IMR-90 (cell line): ENCODE data around the gene DNAJB9. TPM values are rescaled to one million over a fixed set of nuclear protein-coding genes. Genes with fewer than 3 reads are reported as not detected.

Experiments used
- ATAC-seq: fragments of 200-7000 bp; cut with Tn5 transposase; 2 replicates; pipeline ENCODE4 v1.9.1; 2020; ENCODE audit warnings: low read depth, mild to moderate bottlenecking, moderate library complexity
- BruUV-seq: library from RNA; stranded (reverse); fragments of 400-500 nt; replicated peaks from 2 replicates; lab custom pipeline; 2021; lab: Mats Ljungman, UMichigan
- CTCF ChIA-PET: fragments of 300-600 bp; formaldehyde crosslinking; extraction: SDS; loops from one replicate; lab custom pipeline; 2021; ENCODE audit warnings: antibody characterized with exemption; lab: Yijun Ruan, JAX
- POLR2A ChIA-PET: fragments of 300-600 bp; sonication (Branson Sonifier 250); formaldehyde crosslinking; loops from one replicate; lab custom pipeline; 2022; ENCODE audit warnings: antibody characterized with exemption; ENCODE audit not compliant: unreplicated experiment; lab: Charles Lee
- DNase-seq: peaks from one replicate; pipeline ENCODE4 v3.0.0; 2013
- H2AFZ ChIP-seq: replicated peaks from 2 replicates; pipeline ENCODE3; 2013; ENCODE audit warnings: low read length, mild to moderate bottlenecking; ENCODE audit not compliant: poor library complexity
- H2AK5ac ChIP-seq: 2 replicates; pipeline ENCODE4 v1.6.1; 2013; ENCODE audit warnings: low read depth, low read length, inconsistent platforms
- H2AK9ac ChIP-seq: replicated peaks from 2 replicates; pipeline ENCODE3; 2013; ENCODE audit warnings: mild to moderate bottlenecking, low read depth, low read length, moderate library complexity; ENCODE audit not compliant: poor library complexity
- H2BK120ac ChIP-seq: 2 replicates; pipeline ENCODE4 v1.6.1; 2013; ENCODE audit warnings: low read depth, low read length, inconsistent platforms
- H2BK15ac ChIP-seq: 3 replicates; pipeline ENCODE4 v1.6.1; 2013; ENCODE audit warnings: low read depth, low read length, inconsistent platforms
- H2BK20ac ChIP-seq: 2 replicates; pipeline ENCODE4 v1.6.1; 2013; ENCODE audit warnings: low read depth, mild to moderate bottlenecking, inconsistent platforms, low read length, moderate library complexity
- H2BK5ac ChIP-seq: 2 replicates; pipeline ENCODE4 v1.6.1; 2013; ENCODE audit warnings: mild to moderate bottlenecking, low read depth, low read length, inconsistent platforms; ENCODE audit not compliant: poor library complexity, severe bottlenecking
- H3K14ac ChIP-seq: replicated peaks from 2 replicates; pipeline ENCODE4 v1.6.1; 2013; ENCODE audit warnings: low read depth, low read length, inconsistent platforms
- H3K18ac ChIP-seq: 2 replicates; pipeline ENCODE4 v1.6.1; 2013; ENCODE audit warnings: low read depth, low read length, control low read depth
- H3K23ac ChIP-seq: 2 replicates; pipeline ENCODE4 v1.6.1; 2013; ENCODE audit warnings: low read depth, low read length, inconsistent platforms
- H3K27ac ChIP-seq: 2 replicates; pipeline ENCODE4 v1.5.1; 2013; ENCODE audit warnings: mild to moderate bottlenecking, control low read depth, low read length; ENCODE audit not compliant: insufficient read depth
- H3K27me3 ChIP-seq: 2 replicates; pipeline ENCODE4 v1.6.1; 2013; ENCODE audit warnings: low read length; ENCODE audit not compliant: control insufficient read depth, insufficient read depth
- H3K36me3 ChIP-seq: 2 replicates; pipeline ENCODE4 v1.6.1; 2013; ENCODE audit warnings: low read length, mixed read lengths; ENCODE audit not compliant: control insufficient read depth, insufficient read depth
- H3K4ac ChIP-seq: 2 replicates; pipeline ENCODE4 v1.6.1; 2013; ENCODE audit warnings: low read depth, low read length, inconsistent platforms
- H3K4me1 ChIP-seq: 2 replicates; pipeline ENCODE4 v1.6.1; 2013; ENCODE audit warnings: low read length, mixed read lengths; ENCODE audit not compliant: control insufficient read depth, insufficient read depth
- H3K4me2 ChIP-seq: 2 replicates; pipeline ENCODE4 v1.6.1; 2013; ENCODE audit warnings: low read depth, mild to moderate bottlenecking, control low read depth, low read length, moderate library complexity
- H3K4me3 ChIP-seq: 2 replicates; pipeline ENCODE4 v1.5.1; 2013; ENCODE audit warnings: low read depth, mild to moderate bottlenecking, control low read depth, low read length, moderate library complexity; ENCODE audit not compliant: insufficient read depth
- H3K56ac ChIP-seq: 2 replicates; pipeline ENCODE4 v1.6.1; 2013; ENCODE audit warnings: low read length, inconsistent platforms; ENCODE audit not compliant: insufficient read depth; ENCODE audit errors: extremely low read depth
- H3K79me1 ChIP-seq, 2 experiments: 2 replicates each; pipeline ENCODE4 v1.6.1; 2013; ENCODE audit warnings: low read length in 2 of 2, inconsistent platforms in 1 of 2, low read depth in 1 of 2
- H3K9ac ChIP-seq: 2 replicates; pipeline ENCODE4 v1.6.1; 2013; ENCODE audit warnings: low read depth, low read length, control low read depth
- H3K9me1 ChIP-seq: 2 replicates; pipeline ENCODE4 v1.6.1; 2013; ENCODE audit warnings: low read length, inconsistent platforms; ENCODE audit not compliant: insufficient read depth
- H3K9me3 ChIP-seq: 2 replicates; pipeline ENCODE4 v1.6.1; 2013; ENCODE audit warnings: low read length; ENCODE audit not compliant: control insufficient read depth, insufficient read depth
- H4K20me1 ChIP-seq: 2 replicates; pipeline ENCODE4 v1.6.1; 2013; ENCODE audit warnings: low read length, inconsistent platforms; ENCODE audit not compliant: insufficient read depth
- H4K5ac ChIP-seq: 2 replicates; pipeline ENCODE4 v1.6.1; 2013; ENCODE audit warnings: mild to moderate bottlenecking, low read depth, low read length, control low read depth
- H4K8ac ChIP-seq, 2 experiments: 2 replicates each; pipeline ENCODE4 v1.6.1; 2013; ENCODE audit warnings: low read depth in 2 of 2, low read length in 2 of 2, control low read depth in 1 of 2, inconsistent platforms in 1 of 2
- H4K91ac ChIP-seq: 2 replicates; pipeline ENCODE4 v1.6.1; 2013; ENCODE audit warnings: low read depth, low read length, inconsistent platforms; ENCODE audit not compliant: insufficient read depth
- MAFK ChIP-seq: IDR thresholded peaks from 2 replicates; pipeline ENCODE4 v1.6.1; 2012; ENCODE audit warnings: low read depth, low read length, improper control_type of control experiment
- WGBS, 2 experiments: methylation state at CpG; one replicate each; pipeline versions ENCODE4 v1.1.5 to v1.1.7; 2013; ENCODE audit warnings: missing lambda C conversion rate in 2 of 2; ENCODE audit not compliant: insufficient read length in 1 of 2; ENCODE audit errors: extremely low coverage in 2 of 2; 5-methylcytosine and 5-hydroxymethylcytosine counted together
- dilution Hi-C: fragments of 300-500 bp; cut with HindIII; formaldehyde crosslinking; loops from one replicate; pipeline ENCODE4 v1.14.3; 2018; ENCODE audit warnings: low sequenced_read_pairs; ENCODE audit not compliant: unreplicated experiment
- in situ Hi-C: fragments of 300-500 bp; cut with MboI; formaldehyde crosslinking; loops from 3 replicates; pipeline ENCODE4 v1.14.3; 2019; ENCODE audit warnings: low sequenced_read_pairs, inconsistent platforms, mixed read lengths
- intact Hi-C: fragments of 100-400 bp; cut with micrococcal nuclease; formaldehyde crosslinking; loops from 2 replicates; pipeline ENCODE4 v1.10.0; 2022
- polyA plus RNA-seq, 3 experiments: library from polyadenylated mRNA; depleted of rRNA; stranded (reverse); fragments of >200 nt; gene quantifications; 2 replicates each; pipeline ENCODE4 v1.2.3, GENCODE V29; 2012; ENCODE audit warnings: low replicate concordance in 1 of 3
- total RNA-seq: library from RNA; depleted of rRNA; stranded (reverse); fragments of >200 nt; gene quantifications from 2 replicates; pipeline ENCODE4 v1.2.3, GENCODE V29; 2012

DNAJB9 gene
- total and polyA plus RNA-seq, 2 of the 4 experiments (the other 2 are of a cell fraction): 3.8 to 44.6 TPM

GRCh38 chr7:108575156-108575555 is 5.5 kb downstream of the DNAJB9 start:
- BruUV-seq: no TSS peak
- no peak overlapping the region for H3K14ac ChIP-seq
- H2BK5ac ChIP-seq: no peak overlapping the region
- WGBS, 2 experiments: no CpG with 5 or more reads among the region's 2 CpGs
- no peak overlapping the region for H3K56ac ChIP-seq
- H3K4me3 ChIP-seq: no peak overlapping the region
- POLR2A ChIA-PET: no interaction called here
- peaks cover 0 to 5% of the 10 kb centered on the region in 2 experiments; a peak in 1 of 4 replicates for H3K79me1 ChIP-seq
- ATAC-seq (no peak), DNase-seq (no peak)
- no peak overlapping the region for H3K4me2 ChIP-seq
- H3K9ac ChIP-seq: no peak overlapping the region
- H2AK5ac ChIP-seq: no peak overlapping the region
- CTCF ChIA-PET: no interaction called here
- H3K36me3 ChIP-seq: peaks cover 5% of the 10 kb centered on the region
- H4K20me1 ChIP-seq: no peaks in the 10 kb centered on the region
- no peak overlapping the region for H2BK20ac ChIP-seq
- H2AFZ ChIP-seq: no peak overlapping the region
- H2AK9ac ChIP-seq: no peak overlapping the region
- no peak overlapping the region for H2BK15ac ChIP-seq
- no peak overlapping the region for H2BK120ac ChIP-seq
- no peaks in the 10 kb centered on the region for H3K4me1 ChIP-seq
- H3K18ac ChIP-seq: no peak overlapping the region
- in situ Hi-C loops (no loop called here), dilution Hi-C loops (no loop called here), intact Hi-C loops (no loop called here)
- H3K27me3 ChIP-seq: no peaks in the 10 kb centered on the region
- no peak overlapping the region for H4K91ac ChIP-seq
- H3K4ac ChIP-seq: no peak overlapping the region
- no peaks in the 10 kb centered on the region; the same call in 1 of the 2 replicates for H3K9me1 ChIP-seq
- no peak overlapping the region for H3K23ac ChIP-seq
- H3K9me3 ChIP-seq: peaks cover 3% of the 10 kb centered on the region; the same call in 1 of the 2 replicates
- no peak overlapping the region for H4K8ac ChIP-seq
- no peak overlapping the region for H4K5ac ChIP-seq
- TF ChIP-seq MAFK: no peak
- no peak overlapping the region for H3K27ac ChIP-seq
